GM21367 (cell line): ENCODE measurements around the gene IQCE.

Experiments
- ATAC-seq: cut with Tn5 transposase; IDR thresholded peaks from one replicate; pipeline ENCODE4 v1.9.1; 2021; ENCODE audit not compliant: unreplicated experiment

IQCE gene

DNA sequence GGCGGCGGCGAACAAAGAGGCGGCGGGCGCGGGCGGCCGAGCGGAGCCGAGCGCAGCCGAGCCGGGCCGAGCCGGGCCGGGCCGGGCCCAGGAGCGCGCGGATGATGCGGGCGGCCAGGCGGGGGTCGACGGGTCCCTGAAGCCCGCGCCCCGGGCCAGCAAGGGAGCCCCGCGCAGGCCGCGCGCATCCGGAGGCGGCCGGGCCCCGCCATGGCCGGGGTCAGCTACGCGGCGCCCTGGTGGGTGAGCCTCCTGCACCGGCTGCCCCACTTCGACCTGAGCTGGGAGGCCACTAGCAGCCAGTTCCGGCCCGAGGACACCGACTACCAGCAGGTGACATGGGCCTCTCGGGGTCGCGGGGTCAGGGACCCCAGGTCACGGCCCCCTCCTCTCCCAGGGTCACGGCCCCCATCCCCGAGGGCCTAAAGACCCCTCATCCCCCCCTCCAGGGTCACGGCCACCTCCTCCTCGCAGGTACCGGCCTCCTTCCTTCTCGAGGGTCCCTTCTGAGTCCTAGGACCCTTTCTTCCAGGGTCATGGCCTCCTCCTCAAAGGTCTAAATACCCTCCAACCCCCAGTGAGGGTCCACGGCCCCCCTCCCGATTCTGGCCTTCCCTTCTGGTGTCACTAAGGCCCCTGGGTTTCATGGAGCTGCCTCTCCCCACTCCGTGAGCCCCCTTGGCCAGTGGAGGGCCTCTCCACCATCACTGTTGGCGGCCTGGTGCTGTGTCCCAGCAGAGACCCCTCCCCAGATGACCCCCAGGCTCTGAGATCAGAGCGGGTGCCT lies 73.4 kb downstream of the IQCE start, which contains the start of gene TTYH3:
Gene TTYH3 (plus strand): TSS at position 41 of the 787 bp plus-strand sequence. CDS start 170 bp downstream, at position 211.
- peak; percentile 27 for ATAC-seq

DNA sequence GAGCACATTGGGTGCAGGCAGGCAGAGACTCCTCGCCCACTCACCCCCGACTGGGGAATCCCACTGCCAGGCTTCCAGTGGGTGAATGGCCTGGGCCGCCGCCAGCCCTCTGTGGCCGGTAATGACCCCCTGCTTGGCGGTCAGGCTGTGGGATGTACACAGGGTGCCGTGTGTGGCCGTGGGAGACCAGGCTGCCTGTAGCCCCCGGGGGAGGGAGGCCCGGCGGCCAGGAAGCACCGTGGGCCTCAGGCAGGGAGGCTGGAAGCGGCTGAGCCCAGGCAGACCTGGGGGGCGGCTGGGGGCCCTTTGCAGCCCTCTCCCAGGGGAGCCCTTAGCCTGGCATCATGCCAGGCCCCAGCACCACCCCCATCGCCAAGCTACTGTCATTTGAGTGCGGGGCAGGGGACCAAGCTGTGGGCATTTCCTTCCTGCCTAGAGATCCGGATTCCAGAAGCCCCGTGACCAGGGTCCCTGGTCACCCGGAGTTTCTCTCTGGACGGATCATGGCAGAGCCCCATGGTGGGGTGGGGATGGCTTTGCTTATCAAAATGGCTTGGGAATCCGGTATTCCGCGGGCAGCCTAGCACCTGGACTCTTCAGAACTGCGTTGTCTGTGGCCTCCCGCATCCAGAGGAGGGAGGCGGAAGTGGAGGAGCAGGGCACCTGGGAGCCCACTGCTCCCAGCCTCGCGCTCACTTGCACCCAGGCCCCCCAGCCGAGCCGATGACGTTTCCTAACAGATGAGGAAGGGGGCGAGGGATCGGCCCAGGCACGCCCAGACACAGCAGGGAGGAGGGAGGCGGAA lies 74.2 kb downstream of the IQCE start:
- no peak for ATAC-seq

DNA sequence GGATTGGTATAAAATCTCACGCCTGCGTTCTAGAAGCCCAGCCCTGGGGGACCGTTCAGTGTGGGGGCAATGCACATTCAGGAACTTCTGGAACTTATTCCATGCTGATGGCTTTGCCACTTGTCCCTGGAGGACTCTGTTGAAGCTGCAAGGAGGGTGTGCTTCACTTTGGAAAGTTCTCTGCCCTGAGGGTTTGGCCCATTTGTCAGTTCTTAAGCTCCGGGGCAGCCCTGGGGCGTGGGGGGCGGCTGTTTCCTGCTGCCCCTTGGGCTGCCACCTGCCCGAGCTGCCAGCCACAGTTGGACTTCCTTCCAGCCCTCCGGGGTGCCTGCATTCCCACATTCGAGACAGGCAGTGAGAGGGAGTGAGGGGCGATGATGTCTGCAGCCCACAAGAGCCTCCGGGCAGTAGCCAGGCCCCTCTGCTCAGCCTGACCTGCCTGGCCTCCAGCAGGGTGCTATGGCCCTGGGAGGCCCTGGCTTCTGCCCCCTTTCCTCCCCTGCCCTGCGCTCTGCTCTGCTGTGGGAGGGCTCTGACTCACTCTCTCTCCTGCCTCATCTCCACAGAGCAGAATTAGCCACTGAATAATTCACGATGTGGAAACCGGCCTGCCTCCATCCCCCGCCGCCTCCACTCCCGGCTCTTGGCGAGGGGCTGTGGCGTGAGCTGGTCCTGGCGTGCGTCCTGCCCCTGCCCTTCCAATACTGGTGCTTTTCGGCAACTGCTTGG lies 74.9 kb downstream of the IQCE start:
- ATAC-seq, result no peak

DNA sequence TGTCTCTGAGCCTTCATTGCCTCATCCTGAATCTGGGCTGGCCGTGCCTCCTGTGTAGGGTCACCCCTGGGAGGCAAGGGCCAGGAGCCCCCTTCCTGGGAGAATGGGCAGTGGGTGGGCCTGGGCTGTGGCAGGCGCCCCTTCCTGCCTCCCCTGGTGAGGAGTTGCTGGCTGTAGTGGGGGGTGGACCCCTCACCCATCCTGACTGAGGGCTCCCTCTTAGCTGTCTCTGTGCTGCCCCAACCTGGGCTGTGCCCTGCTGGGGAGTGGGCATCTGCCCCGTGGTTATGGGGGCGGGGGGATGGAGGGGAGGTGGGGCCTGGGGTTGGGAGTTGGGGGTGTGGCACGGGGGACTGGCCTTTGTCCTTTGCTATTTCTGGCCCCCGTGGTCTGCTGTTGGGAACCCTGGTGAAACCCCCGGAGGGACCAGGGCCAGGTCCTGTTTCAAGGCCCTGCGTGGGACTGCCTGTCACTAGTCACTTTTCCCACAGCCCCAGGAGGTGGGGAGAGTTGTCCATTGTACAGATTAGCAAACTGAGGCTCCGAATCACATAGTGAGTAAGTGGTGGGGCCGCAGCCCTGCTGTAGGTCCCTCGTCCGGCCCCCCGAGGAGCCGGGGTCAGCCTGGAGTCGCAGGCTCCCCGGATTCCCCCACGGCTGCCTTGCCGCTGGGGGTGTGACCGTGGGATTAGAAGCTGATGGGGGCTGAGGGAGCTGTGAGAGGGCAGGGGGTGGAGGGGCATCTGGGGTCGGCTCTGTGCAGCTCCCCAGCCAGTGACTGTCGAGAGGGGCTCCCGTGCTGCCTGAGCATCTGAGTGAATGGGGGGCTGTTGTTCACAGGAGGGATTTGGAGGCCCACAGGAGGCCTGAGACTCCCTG lies 75.7 kb downstream of the IQCE start:
- ATAC-seq, result no peak

DNA sequence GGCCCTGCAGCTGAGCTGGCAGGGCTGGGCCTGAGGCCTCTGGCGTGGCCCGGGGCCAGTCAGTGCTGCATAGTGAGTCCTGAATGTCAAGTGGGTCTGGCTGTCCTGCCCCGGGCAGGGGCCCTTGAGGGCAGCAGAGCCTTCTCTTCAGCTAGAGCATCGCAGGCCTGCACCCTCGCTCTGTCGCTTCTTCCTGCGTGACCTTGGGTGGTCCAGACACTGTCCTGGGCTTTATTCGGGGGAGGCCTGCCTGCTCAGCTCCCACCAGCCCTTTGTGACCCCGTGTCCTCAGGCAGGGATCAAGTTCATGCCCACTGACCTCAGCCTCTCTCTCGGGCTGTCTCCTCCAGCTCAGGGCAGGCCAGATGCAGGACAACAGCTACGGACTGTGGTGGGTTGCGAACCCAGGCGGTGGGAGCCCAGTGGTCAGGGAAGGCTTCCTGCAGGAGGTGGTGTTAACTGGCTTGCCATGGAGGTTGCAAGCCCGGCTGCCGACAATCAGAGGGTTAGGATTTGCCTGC lies 76.4 kb downstream of the IQCE start:
- ATAC-seq, result no peak

DNA sequence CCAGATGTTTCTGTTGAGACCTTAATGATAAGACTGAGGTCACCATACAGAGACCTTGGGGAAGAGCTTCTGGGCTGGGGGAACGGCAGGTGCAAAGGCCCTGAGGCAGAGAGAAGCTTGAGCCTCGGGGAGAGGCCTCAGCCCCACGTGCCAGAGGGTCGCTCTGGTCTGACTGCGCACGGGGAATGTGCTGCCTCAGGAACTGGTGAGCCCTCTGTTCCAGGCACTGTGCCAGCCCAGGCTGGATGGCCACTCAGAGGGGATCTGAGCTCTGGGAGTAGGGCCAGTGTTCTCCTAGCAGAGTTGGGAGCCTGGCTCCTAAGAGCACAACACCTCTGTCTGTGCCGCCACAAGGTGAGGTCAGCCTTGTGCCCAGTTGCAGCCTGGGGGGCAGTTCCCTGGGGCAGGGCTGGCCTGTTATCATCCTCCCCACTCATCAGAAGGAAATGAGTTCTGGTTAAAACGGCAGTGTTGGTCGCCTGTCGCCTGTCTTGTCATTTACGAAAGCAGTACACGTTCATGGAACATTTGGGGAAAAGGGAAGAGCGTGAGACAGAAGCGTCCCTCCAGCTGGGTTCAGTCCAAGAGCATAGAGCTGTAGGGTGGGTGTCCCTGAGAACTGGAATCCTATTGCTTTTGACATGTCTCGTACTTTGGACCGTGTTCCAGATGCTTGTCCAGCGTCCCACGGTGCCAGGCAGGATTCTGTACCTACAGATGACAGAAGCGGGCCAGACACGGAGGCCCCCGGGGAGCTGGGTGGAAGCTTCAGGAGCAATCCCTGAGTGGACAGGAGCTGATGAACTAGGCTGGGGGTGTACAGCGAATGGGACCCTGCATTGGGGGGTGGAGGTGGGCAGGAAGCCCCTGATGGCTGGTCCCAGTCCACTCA lies 77.3 kb downstream of the IQCE start:
- ATAC-seq, result no peak

DNA sequence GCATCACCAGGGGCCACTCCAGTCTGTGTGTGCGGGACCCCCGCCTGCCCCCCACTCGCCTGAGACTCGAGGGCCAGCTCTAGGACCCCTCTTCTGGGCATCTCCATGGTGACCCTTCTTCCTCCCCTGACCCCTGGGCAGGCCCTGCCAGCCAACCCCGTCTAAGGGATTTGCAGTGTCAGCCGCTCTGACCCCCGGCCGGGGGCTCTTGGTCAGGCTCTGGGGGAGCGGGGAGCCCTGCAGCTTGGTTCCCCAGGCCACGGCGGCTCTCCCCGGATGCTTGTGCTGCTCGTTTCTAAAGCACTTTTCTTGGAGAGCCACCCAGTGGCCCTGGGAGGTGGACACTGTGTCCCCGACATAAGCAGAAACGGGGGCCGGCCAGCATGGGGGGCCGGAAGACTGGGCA lies 78.3 kb downstream of the IQCE start:
- ATAC-seq, result no peak

DNA sequence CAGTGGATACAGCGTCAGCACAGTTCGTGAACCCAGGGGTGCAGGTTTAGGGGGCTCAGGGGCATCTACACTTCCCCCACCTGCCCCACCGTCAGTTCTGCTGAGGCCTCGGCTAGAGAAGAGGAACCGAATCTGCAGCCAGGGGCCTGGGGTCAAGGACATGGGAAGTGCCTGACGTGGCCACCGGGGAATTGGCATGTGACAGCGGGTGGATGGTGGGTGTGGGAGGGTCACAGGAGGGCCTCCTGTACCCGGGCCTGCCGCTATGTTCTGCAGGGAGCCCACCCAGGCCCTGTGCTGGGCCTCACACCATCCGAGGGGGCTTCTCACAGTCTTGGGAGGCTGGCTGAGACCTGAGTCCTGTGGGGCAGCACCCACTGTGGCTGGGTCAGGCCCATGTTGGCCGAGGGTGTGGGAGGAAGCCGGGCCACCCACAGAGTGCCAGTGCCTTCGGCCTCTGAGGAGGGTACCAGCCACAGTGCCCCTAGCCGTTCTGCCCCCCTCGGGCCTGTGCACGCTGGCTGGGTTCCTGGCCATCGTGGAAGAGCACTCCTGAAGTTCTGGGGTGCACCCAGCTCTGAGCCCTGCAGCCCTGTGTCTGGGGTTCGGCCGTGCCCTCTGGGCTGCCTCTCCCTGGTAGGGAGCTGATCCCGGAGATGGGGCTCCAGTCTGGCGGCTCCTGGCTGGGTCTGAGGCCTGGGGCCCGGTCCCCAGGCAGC lies 78.9 kb downstream of the IQCE start:
- no peak for ATAC-seq

DNA sequence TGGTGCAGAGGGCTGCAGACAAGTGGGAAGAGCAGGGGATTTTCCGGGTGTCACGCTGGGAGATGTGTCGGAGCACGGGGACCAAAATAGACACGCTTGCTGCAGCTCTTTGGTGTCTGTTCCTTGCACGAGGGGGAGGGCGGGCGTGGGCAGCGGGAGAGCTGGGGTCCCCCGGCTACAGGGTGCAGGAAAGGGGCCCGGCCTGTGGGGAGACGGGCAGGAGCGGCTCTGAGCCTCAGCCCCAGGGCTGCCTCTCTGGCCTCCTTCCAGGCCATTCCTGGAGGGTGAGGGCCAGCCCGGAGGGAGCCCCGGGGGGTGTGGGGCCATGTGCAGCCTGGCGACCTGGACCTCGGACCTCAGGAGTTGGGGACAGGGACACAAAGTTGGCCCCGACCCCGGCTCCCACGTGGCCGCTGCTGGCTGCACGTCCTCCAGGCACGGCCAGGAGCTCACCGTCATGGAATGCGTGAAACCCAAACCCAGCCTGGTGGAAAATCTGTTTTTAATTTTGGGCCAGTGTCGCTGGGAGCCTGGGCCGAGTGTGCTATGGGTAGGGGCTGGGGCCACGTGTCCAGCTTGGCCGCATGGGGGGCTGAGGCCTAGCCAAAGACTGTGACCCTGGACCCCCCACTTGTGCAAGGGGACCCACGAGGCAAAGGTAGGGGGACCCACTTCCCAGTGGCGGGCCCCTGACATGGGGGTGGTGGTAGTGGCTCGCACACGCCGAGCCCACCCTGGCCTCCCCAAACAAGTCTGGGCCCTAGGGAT lies 79.6 kb downstream of the IQCE start:
- ATAC-seq, result no peak

DNA sequence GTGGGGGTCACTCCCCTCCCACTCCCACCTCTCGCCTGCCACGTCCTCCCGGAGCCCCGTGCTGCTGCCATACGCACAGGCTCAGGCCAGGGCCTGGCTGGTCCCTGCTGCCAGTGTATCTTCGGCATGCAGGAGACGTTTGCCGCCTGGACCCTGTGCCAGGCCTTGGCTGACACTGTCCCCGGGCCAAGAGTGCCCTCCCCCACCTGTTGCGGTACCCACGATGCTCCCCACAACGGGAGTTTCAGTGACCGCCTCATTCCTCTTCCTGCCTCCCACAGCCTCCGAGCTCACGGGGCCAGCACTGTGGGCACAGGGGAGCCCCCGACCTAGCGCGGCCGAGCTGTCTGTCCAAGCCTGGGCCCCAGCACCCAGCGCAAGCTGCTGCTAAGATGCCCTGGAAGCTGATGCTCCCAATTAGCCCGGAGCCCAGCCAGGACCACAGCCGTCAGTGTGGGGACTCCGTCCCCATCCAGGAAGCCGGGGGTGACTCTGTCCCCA lies 80.5 kb downstream of the IQCE start:
- ATAC-seq, result no peak

DNA sequence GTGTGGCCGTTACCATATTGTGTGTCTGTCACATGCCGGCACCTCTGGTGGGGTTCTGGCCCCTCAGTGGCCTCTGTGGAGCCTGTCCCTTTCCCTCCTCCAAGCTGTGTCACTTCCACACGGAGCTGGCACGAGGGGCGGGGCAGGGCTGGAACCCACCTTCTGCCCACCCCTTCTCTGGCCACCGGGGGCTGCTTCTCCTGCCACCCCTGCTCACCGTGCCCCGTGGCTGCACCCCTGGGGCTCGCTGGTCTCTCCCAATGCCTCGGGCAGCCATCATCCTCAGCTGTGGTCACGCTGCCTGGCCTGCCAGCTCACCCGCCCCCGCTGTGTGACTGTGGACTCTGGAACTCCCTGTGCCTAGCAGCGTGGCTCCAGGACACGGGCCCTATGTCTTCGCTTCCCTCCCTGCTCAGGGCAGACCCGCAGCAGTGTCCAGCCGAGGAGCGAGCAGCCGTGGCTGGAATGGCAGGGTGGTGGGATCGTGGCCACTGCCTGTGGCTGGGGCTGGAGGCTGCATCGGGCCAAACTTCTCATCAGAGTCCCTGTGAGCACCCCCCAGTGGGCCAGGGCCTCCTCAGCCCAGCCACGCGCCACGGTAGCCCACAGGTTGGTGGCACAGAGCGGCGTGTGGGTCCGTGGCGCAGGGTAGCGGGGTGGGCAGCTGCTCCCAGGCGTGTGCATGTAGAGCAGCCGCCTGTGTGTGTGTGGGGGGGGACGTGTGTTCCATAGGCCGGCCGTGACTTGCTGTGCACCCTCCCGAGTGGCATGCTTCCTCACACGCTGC lies 81.1 kb downstream of the IQCE start:
- no peak for ATAC-seq

DNA sequence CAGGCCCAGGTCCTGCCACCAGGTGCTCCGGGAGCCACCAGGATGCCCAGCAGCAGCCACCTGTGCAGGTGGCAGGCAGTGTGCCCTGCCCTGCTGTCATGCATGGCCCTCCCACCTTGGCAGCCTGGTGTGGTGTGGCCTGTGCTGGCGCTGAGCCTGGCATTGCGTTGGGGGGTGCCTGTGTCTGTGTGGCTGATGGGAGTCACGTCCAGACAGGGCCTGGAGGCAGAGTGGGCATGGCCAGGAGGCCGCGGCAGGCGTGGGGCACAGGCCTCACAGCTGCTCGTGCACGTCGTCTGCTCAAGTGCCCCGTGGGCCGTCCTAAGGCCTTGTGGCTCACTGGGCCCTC lies 81.7 kb downstream of the IQCE start:
- ATAC-seq, result no peak

DNA sequence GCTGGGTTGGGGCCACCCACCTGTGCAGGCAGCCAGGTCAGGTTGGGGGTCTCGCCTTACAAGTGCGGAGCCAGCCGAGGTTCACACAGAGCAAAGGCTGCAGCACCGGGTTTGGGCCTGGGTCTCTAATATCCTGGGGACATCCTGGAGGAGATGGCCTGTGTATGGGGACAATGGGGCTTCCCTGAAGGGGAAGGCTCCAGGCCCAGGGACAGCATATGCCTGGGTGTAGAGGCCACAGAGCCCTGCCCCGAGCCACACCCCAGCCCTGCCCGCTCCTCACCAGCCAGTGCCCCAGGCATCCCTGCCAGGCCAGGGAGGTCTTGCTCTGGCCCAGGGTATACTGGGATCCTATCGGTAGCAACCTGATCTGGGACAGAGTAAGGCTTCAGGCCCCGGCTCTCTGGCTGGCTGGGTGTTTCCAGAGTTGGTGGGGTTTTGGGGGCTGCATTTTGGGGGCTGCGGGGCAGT lies 82.1 kb downstream of the IQCE start:
- no peak for ATAC-seq

DNA sequence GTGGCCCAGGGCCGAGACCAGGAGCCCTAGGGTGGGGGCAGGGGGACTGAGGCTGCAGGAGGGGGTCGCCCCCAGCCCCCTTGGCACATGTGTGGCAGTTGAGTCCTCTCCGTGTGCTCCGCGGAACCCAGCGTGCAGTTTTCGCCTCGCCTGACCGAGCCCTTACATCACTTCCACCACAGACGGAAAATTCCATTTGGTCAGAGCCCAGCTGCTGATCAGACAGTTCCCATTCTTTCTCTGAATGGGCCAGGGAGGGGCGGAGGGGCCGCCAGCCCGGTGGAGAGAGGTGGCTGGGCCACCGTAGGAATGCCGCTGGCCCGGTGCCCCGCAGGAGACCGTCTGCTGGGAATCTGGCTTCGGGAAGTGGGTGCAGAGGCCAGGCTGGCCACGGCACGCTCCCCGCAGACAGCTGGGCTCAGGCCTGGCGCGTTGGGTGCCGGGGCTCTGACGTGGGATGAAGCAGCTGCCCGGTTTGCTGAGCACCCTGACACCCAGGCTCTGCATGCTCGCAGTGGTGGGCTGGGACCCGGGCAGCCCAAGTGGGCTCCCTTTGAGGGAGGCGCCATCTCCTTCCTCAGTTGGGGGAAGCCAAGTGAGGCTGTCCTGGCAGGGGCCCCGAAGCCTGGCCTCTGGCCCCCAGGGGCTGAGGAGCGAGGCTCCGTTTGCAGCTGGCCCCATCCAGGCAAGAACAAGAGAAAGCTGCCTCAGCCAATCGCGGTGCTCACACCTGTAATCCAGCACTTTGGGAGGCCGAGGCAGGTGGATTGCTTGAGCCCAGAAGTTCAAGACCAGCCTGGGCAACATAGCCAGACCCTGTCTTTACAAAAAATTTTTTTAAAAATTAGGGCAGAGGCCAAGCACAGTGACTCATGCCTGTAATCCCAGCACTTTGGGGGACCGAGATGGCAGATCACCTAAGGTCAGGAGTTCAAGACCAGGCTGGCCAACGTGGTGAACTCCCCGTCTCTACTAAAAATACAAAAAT lies 82.9 kb downstream of the IQCE start:
- ATAC-seq, result no peak

DNA sequence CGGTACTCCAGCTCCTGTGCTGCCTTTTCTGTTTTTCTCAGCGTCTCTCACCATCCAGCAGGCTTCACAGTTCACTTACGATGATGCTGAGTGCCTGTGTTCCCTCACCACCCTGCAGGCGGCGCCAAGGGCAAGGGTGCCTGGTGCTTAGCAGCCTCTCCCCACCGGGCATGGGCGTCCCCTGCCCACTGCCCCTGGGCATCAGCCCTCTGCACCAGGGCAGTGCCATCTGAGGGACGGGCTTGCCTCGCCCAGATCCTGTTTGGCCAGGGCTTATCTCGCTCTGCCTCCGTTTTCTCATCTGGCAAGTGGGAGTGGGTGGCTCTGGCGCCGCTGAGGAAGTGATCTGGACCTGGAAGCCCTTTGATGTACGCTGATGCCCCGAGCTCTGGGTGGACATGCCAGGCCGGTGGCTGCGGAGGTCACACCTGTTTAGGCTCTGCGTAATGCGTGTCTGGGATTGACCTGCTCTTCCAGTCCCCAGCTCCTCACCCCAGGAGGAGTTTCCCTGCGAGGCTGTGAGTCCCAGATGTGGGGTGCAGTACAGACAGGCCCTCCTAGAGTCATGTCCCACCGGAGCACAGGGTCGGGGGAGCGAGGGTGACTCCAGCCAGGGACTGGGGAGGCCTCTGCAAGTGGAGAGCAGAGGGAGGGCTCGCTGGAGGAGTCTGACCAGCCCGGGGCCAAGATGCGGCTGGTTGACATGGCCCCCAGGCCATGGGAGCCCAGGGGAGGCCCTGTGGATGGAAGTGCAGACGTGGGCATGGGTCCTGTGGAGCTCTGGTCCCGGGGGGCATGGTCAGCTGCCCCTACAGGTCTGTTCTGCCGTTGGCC lies 84.8 kb downstream of the IQCE start:
- ATAC-seq, result no peak
